LNCaP clone FGC (cell line): ENCODE measurements around the gene RACGAP1.

Experiments used
- DNase-seq: peaks from one replicate; pipeline ENCODE4 v3.0.0-alpha.2; 2011; ENCODE audit warnings: low read depth
- H3K4me3 ChIP-seq: 2 replicates; pipeline ENCODE4 v1.5.1; 2011; ENCODE audit warnings: mild to moderate bottlenecking, low read depth, low read length, control low read depth
- CTCF ChIP-seq: IDR thresholded peaks from 2 replicates; pipeline ENCODE4 v1.5.1; 2012; ENCODE audit warnings: mild to moderate bottlenecking; ENCODE audit not compliant: control insufficient read depth, insufficient read depth; ENCODE audit errors: extremely low read depth

The RACGAP1 gene

GRCh38 chr12:49970658-49971057 lies 54.6 kb downstream of the RACGAP1 start:
- no peak for DNase-seq
- no peak for TF ChIP-seq CTCF
- H3K4me3 ChIP-seq: no peak overlapping the region

GRCh38 chr12:49969651-49970429 lies 55.5 kb downstream of the RACGAP1 start:
- no peak for TF ChIP-seq CTCF
- no peak overlapping the region for H3K4me3 ChIP-seq
- no peak for DNase-seq

GRCh38 chr12:49969027-49969426 lies 56.3 kb downstream of the RACGAP1 start:
- TF ChIP-seq CTCF: no peak
- DNase-seq: no peak
- no peak overlapping the region for H3K4me3 ChIP-seq

GRCh38 chr12:49968471-49968870 lies 56.8 kb downstream of the RACGAP1 start:
- DNase-seq: no peak
- no peak for TF ChIP-seq CTCF
- no peak overlapping the region for H3K4me3 ChIP-seq

GRCh38 chr12:49967777-49968250 lies 57.5 kb downstream of the RACGAP1 start:
- no peak overlapping the region for H3K4me3 ChIP-seq
- DNase-seq: no peak
- no peak for TF ChIP-seq CTCF

- peak; percentile 61 for DNase-seq
- peak overlapping the region; percentile 42 for H3K4me3 ChIP-seq
- TF ChIP-seq CTCF: peak; percentile 99
Measured at GRCh38 chr12:49967042-49967776, 58.1 kb downstream of the RACGAP1 start.
